Thyroid gland (tissue), 4 donors: ENCODE data around the gene HIPK4.

ENCODE experiments used
- POLR2A ChIP-seq, 2 donors: fragments of 450-650 bp; IDR thresholded peaks; one replicate each; pipeline ENCODE4 v1.6.1; 2017; ENCODE audit warnings: antibody characterized with exemption in 2 of 2, mild to moderate bottlenecking in 2 of 2, moderate library complexity in 1 of 2
- TF ChIP-seq, protein P1 (sequence below), 6 experiments: fragments of 200-600 bp in 3 of 6; fragments of 450-650 bp in 3 of 6; sonication (generic) in 3 of 6; IDR thresholded peaks; one replicate each; pipeline ENCODE4 v1.5.1; 2016 to 2019; ENCODE audit warnings: antibody characterized with exemption in 6 of 6, mild to moderate bottlenecking in 2 of 6, inconsistent platforms in 1 of 6, moderate library complexity in 1 of 6

DNA sequence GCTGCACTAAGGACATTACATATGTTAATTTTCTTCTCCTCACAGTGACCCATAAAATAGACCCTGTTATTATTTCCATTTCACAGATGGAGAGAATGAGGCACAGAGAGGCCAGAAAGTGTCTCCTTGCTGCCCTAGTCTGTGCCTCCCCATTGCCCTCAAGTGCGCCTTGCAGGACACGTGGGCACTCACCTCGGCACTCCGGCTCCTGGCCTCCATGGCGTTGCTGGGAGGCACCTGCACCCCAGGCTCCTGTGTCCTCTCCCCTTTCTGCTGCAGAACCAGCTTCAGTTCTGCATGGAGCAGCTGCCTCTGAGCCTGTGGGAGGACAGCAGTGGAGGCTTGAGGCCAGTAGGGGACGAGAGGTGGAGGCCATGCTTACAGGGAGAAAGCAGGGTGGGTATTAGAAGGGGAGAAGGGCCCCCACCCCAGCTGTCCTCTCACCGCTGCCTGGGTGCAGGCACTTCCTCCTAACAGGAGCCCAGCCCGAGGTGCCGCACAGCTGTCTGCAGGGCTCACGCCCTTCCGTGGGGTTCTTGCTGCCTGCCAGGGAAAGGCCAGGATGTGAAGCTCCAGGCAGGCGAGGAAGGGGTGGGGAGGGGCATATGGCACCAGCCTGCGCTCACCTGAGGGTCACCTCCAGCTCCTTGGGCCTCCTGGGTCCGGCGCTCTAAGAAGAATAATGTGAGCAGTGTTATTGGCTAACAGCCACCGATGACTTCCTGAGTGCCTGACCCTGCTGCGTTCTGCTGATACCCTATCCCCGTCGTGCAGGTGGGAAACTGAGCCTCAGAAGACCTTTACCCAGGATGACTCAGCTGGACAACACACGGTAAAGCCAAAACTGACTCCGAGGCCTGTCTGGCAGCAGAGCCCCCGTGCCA, 18.0 kb upstream of the HIPK4 start:
- no peak for TF ChIP-seq POLR2A (IDR thresholded peaks at IDR 0.05)
- TF ChIP-seq, protein P1, sequence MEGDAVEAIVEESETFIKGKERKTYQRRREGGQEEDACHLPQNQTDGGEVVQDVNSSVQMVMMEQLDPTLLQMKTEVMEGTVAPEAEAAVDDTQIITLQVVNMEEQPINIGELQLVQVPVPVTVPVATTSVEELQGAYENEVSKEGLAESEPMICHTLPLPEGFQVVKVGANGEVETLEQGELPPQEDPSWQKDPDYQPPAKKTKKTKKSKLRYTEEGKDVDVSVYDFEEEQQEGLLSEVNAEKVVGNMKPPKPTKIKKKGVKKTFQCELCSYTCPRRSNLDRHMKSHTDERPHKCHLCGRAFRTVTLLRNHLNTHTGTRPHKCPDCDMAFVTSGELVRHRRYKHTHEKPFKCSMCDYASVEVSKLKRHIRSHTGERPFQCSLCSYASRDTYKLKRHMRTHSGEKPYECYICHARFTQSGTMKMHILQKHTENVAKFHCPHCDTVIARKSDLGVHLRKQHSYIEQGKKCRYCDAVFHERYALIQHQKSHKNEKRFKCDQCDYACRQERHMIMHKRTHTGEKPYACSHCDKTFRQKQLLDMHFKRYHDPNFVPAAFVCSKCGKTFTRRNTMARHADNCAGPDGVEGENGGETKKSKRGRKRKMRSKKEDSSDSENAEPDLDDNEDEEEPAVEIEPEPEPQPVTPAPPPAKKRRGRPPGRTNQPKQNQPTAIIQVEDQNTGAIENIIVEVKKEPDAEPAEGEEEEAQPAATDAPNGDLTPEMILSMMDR (IDR thresholded peaks at IDR 0.05) = no peak
